Measurements from ENCODE around the gene ATP6V1G3.

Gene ATP6V1G3

GRCh38 chr1:198492872-198493271 is 47.6 kb downstream of the ATP6V1G3 start (continued):
- TF ChIP-seq, protein P1, sequence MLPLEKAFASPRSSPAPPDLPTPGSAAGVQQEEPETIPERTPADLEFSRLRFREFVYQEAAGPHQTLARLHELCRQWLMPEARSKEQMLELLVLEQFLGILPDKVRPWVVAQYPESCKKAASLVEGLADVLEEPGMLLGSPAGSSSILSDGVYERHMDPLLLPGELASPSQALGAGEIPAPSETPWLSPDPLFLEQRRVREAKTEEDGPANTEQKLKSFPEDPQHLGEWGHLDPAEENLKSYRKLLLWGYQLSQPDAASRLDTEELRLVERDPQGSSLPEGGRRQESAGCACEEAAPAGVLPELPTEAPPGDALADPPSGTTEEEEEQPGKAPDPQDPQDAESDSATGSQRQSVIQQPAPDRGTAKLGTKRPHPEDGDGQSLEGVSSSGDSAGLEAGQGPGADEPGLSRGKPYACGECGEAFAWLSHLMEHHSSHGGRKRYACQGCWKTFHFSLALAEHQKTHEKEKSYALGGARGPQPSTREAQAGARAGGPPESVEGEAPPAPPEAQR (tag by site-specific recombination; IDR thresholded peaks at IDR 0.05) = no peak

- Histone ChIP-seq H3K27ac (ENCODE audit: extremely low read depth, low read depth, low read length) (no peak overlapping the region), H3K9me3 (ENCODE audit: control insufficient read depth, insufficient read depth, low read depth, low read length) (no peaks in the 10 kb centered on the region), H3K4me3 (ENCODE audit: low read depth, low read length) (no peak overlapping the region), H3K36me3 (ENCODE audit: control insufficient read depth in 2 of 2, insufficient read depth in 1 of 2, low read length in 2 of 2) (no peaks in the 10 kb centered on the region), H3K4me1 (ENCODE audit: control insufficient read depth, insufficient read depth, low read length) (no peaks in the 10 kb centered on the region)
- ChIA-PET POLR2A (no interaction called here), CTCF (interaction anchor here (0.7 kb wide), 1 partner anchor 132 kb away, joined by 3 read pairs; no protein-coding TSS in a partner anchor)
- TF ChIP-seq ZNF391 (tag by site-specific recombination; IDR thresholded peaks at IDR 0.05; ENCODE audit: borderline replicate concordance, low read depth) (no peak), ZNF624 (tag by site-specific recombination; IDR thresholded peaks at IDR 0.05) (no peak), ZNF146 (tag by site-specific recombination; IDR thresholded peaks at IDR 0.05) (no peak), ZNF24 (tag by site-specific recombination; IDR thresholded peaks at IDR 0.05) (no peak), ZNF350 (tag by site-specific recombination; IDR thresholded peaks at IDR 0.05) (no peak), ZNF529 (tag by site-specific recombination; IDR thresholded peaks at IDR 0.05; ENCODE audit: insufficient replicate concordance) (no peak), ZNF596 (tag by site-specific recombination; IDR thresholded peaks at IDR 0.05) (no peak), ZBTB21 (tag by site-specific recombination; IDR thresholded peaks at IDR 0.05) (no peak), ZNF560 (tag by site-specific recombination; IDR thresholded peaks at IDR 0.05; ENCODE audit: borderline replicate concordance) (no peak), ZNF404 (tag by site-specific recombination; IDR thresholded peaks at IDR 0.05) (no peak), ZNF184 (tag by site-specific recombination; IDR thresholded peaks at IDR 0.05) (no peak), ZNF843 (tag by site-specific recombination; IDR thresholded peaks at IDR 0.05) (no peak), ZNF169 (tag by site-specific recombination; IDR thresholded peaks at IDR 0.05) (no peak), GLIS1 (tag by site-specific recombination; IDR thresholded peaks at IDR 0.05) (no peak), ZFP3 (tag by site-specific recombination; IDR thresholded peaks at IDR 0.05; ENCODE audit: low read depth) (no peak), ZSCAN4 (tag by site-specific recombination; IDR thresholded peaks at IDR 0.05) (no peak)
- TF ChIP-seq, protein P2, sequence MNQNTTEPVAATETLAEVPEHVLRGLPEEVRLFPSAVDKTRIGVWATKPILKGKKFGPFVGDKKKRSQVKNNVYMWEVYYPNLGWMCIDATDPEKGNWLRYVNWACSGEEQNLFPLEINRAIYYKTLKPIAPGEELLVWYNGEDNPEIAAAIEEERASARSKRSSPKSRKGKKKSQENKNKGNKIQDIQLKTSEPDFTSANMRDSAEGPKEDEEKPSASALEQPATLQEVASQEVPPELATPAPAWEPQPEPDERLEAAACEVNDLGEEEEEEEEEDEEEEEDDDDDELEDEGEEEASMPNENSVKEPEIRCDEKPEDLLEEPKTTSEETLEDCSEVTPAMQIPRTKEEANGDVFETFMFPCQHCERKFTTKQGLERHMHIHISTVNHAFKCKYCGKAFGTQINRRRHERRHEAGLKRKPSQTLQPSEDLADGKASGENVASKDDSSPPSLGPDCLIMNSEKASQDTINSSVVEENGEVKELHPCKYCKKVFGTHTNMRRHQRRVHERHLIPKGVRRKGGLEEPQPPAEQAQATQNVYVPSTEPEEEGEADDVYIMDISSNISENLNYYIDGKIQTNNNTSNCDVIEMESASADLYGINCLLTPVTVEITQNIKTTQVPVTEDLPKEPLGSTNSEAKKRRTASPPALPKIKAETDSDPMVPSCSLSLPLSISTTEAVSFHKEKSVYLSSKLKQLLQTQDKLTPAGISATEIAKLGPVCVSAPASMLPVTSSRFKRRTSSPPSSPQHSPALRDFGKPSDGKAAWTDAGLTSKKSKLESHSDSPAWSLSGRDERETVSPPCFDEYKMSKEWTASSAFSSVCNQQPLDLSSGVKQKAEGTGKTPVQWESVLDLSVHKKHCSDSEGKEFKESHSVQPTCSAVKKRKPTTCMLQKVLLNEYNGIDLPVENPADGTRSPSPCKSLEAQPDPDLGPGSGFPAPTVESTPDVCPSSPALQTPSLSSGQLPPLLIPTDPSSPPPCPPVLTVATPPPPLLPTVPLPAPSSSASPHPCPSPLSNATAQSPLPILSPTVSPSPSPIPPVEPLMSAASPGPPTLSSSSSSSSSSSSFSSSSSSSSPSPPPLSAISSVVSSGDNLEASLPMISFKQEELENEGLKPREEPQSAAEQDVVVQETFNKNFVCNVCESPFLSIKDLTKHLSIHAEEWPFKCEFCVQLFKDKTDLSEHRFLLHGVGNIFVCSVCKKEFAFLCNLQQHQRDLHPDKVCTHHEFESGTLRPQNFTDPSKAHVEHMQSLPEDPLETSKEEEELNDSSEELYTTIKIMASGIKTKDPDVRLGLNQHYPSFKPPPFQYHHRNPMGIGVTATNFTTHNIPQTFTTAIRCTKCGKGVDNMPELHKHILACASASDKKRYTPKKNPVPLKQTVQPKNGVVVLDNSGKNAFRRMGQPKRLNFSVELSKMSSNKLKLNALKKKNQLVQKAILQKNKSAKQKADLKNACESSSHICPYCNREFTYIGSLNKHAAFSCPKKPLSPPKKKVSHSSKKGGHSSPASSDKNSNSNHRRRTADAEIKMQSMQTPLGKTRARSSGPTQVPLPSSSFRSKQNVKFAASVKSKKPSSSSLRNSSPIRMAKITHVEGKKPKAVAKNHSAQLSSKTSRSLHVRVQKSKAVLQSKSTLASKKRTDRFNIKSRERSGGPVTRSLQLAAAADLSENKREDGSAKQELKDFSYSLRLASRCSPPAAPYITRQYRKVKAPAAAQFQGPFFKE (tag by site-specific recombination; IDR thresholded peaks at IDR 0.05; ENCODE audit: borderline replicate concordance) = no peak
- TF ChIP-seq, protein P3, sequence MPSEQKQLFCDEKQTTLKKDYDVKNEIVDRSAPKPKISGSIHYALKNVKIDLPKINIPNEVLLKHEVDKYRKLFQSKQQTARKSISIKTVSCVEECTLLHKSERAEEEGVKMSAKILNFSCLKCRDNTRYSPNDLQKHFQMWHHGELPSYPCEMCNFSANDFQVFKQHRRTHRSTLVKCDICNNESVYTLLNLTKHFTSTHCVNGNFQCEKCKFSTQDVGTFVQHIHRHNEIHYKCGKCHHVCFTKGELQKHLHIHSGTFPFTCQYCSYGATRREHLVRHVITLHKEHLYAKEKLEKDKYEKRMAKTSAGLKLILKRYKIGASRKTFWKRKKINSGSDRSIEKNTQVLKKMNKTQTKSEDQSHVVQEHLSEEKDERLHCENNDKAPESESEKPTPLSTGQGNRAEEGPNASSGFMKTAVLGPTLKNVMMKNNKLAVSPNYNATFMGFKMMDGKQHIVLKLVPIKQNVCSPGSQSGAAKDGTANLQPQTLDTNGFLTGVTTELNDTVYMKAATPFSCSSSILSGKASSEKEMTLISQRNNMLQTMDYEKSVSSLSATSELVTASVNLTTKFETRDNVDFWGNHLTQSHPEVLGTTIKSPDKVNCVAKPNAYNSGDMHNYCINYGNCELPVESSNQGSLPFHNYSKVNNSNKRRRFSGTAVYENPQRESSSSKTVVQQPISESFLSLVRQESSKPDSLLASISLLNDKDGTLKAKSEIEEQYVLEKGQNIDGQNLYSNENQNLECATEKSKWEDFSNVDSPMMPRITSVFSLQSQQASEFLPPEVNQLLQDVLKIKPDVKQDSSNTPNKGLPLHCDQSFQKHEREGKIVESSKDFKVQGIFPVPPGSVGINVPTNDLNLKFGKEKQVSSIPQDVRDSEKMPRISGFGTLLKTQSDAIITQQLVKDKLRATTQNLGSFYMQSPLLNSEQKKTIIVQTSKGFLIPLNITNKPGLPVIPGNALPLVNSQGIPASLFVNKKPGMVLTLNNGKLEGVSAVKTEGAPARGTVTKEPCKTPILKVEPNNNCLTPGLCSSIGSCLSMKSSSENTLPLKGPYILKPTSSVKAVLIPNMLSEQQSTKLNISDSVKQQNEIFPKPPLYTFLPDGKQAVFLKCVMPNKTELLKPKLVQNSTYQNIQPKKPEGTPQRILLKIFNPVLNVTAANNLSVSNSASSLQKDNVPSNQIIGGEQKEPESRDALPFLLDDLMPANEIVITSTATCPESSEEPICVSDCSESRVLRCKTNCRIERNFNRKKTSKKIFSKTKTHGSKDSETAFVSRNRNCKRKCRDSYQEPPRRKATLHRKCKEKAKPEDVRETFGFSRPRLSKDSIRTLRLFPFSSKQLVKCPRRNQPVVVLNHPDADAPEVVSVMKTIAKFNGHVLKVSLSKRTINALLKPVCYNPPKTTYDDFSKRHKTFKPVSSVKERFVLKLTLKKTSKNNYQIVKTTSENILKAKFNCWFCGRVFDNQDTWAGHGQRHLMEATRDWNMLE (tag by site-specific recombination; conservative IDR thresholded peaks at IDR 0.05; ENCODE audit: low read depth) = no peak
Observed at GRCh38 chr1:198491596-198491995, 48.9 kb downstream of the ATP6V1G3 start.

All from HEK293 (cell line).